Measurements from ENCODE around the gene CCL18. TPM values are rescaled to one million over a fixed set of nuclear protein-coding genes. Genes with fewer than 3 reads are reported as not detected.

CCL18 gene
- total and polyA plus RNA-seq, 9 of the 15 experiments (the other 6 are each of a cell fraction or from before 2014, with no cell fraction given) = not detected

DNA sequence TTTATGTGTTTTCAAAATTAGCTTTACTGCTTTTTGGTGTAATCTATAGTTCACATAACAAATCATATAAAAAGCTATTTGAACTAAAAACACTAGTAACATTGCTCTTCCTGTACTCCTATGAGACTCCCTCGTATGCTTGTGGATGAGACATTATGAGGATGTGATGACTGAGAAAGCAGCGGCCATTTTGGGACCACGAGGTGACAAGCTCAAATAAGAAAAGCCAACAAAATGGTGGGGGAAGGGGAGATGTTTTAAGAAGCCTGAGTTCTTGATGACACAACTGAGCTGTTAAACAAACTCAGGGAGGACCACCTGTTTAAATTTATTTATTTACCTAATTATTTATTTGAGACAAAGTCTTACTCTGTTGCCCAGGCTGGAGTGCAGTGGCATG, 4.5 kb downstream of the CCL18 start:
- no peaks in the 10 kb centered on the region for H3K36me3 ChIP-seq (ENCODE audit: control insufficient read depth, insufficient read depth, low read length)
- H3K4me3 ChIP-seq = no peak overlapping the region
- H3K9me1 ChIP-seq (ENCODE audit: control insufficient read depth, insufficient read depth, low read length) = no peaks in the 10 kb centered on the region
- no TSS peak for BruUV-seq (replicated peaks)
- in situ Hi-C loops (cut with MboI) = no loop called here
- no peaks in the 10 kb centered on the region for H4K20me1 ChIP-seq (replicated peaks; ENCODE audit: control insufficient read depth, insufficient read depth, low read length)
- no peak overlapping the region for H3K4me2 ChIP-seq (ENCODE audit: insufficient read depth, low read length)
- no peaks in the 10 kb centered on the region for H3K79me2 ChIP-seq (ENCODE audit: control insufficient read depth, insufficient read depth, low read length)
- DNase-seq (ENCODE audit: extremely low read depth in 1 of 4, low spot score in 3 of 4) = peak in 1 of 4 experiments; percentile 6
- H3K4me1 ChIP-seq (replicated peaks in 1 of 2; ENCODE audit: control insufficient read depth in 2 of 2, insufficient read depth in 2 of 2, low read length in 2 of 2) = no peaks in the 10 kb centered on the region; a peak in 1 of 5 replicates
- H3K9me3 ChIP-seq (replicated peaks; ENCODE audit: control insufficient read depth, insufficient read depth, low read depth, low read length) = no peaks in the 10 kb centered on the region
- POLR2A ChIA-PET = interaction anchor here (1.6 kb wide), 1 partner anchor 23 kb away, joined by 4 read pairs; no protein-coding TSS in a partner anchor
- TF ChIP-seq YY1 (IDR thresholded peaks at IDR 0.05; ENCODE audit: borderline replicate concordance in 1 of 3, control insufficient read depth in 1 of 3, extremely low read depth in 1 of 3, insufficient read depth in 3 of 3, insufficient read length in 1 of 3, insufficient replicate concordance in 2 of 3, low read depth in 1 of 3, low read length in 2 of 3) (peak; percentile 24 to 92 (median 48)), STAT5A (IDR thresholded peaks at IDR 0.05; ENCODE audit: borderline replicate concordance, low read length) (no peak), ZC3H11A (IDR thresholded peaks at IDR 0.05; ENCODE audit: low read depth, low read length) (0 out of 2 replicates have a peak, but pooled peaks have one; percentile 37), POLR2AphosphoS5 (IDR thresholded peaks at IDR 0.05; ENCODE audit: control insufficient read depth, insufficient read depth, low read depth, low read length) (no peak), TEAD4 (IDR thresholded peaks at IDR 0.05; ENCODE audit: low read length) (peak; percentile 51; the same call in 1 of the 2 replicates), TEAD4 (CRISPR knock-in tag; IDR thresholded peaks at IDR 0.05; ENCODE audit: borderline replicate concordance) (no peak)
- H3K27ac ChIP-seq (ENCODE audit: extremely low read depth, low read depth, low read length) = no peak overlapping the region
- 2% methylated on average over 3 of the region's 3 CpGs for WGBS (ENCODE audit: insufficient coverage, low coverage, missing lambda C conversion rate)
- FAIRE-seq = no peak
- CTCF ChIA-PET (ENCODE audit: low intra/inter-chr PET ratio) = no interaction called here
- H2AFZ ChIP-seq (ENCODE audit: low read depth, low read length) = no peak overlapping the region
- peaks cover 0 to 13% of the 10 kb centered on the region in 2 experiments; a peak in 2 of 5 replicates for H3K27me3 ChIP-seq (ENCODE audit: control insufficient read depth in 2 of 2, insufficient read depth in 2 of 2, low read length in 2 of 2)
- H3K9ac ChIP-seq (ENCODE audit: insufficient read depth in 1 of 2, low read depth in 2 of 2, low read length in 2 of 2) = no peak overlapping the region
- intact Hi-C loops (cut with micrococcal nuclease) = no loop called here
- no peak for ATAC-seq
